Measurements from ENCODE around the gene MTA1.

GRCh38 chr14:105431256-105431655, 11.6 kb downstream of the MTA1 start:
- no peak for TF ChIP-seq CTCF (IDR thresholded peaks at IDR 0.05)
- no peak for TF ChIP-seq POLR2A (IDR thresholded peaks at IDR 0.05)

All from uterus (tissue), 2 donors.